Suprapubic skin (tissue), 4 donors: ENCODE measurements around the gene ANKS4B. TPM values are rescaled to one million over a fixed set of nuclear protein-coding genes. Genes with fewer than 3 reads are reported as not detected.
"Not testable (repeated sequence)": the region's sequence is repeated elsewhere in the genome, so short reads cannot be mapped to it uniquely, and the experiment has no call there.

Experiments
- DNase-seq, 2 donors: peaks; one replicate each; pipeline ENCODE4 v3.0.0-alpha.2; 2019; ENCODE audit warnings: low spot score in 2 of 2
- H3K27ac ChIP-seq: fragments of 200-600 bp; sonication (generic); one replicate; pipeline ENCODE4 v1.5.1; 2019
- H3K27me3 ChIP-seq: fragments of 200-600 bp; sonication (generic); one replicate; pipeline ENCODE4 v1.5.1; 2019
- H3K36me3 ChIP-seq: fragments of 200-600 bp; sonication (generic); one replicate; pipeline ENCODE4 v1.5.1; 2019
- H3K4me1 ChIP-seq: fragments of 200-600 bp; sonication (generic); one replicate; pipeline ENCODE4 v1.5.1; 2019
- H3K4me3 ChIP-seq: fragments of 200-600 bp; sonication (generic); one replicate; pipeline ENCODE4 v1.5.1; 2019; ENCODE audit warnings: mild to moderate bottlenecking
- H3K9me3 ChIP-seq: fragments of 200-600 bp; sonication (generic); one replicate; pipeline ENCODE4 v1.5.1; 2019
- EP300 ChIP-seq: sonication (generic); formaldehyde crosslinking; IDR thresholded peaks from one replicate; pipeline ENCODE4 v1.6.1; 2017; ENCODE audit warnings: antibody characterized with exemption
- POLR2A ChIP-seq, 2 donors: fragments of 450-650 bp; IDR thresholded peaks; one replicate each; pipeline ENCODE4 v1.6.1; 2017; ENCODE audit warnings: antibody characterized with exemption in 2 of 2, mild to moderate bottlenecking in 2 of 2, moderate library complexity in 2 of 2
- POLR2AphosphoS5 ChIP-seq, 3 donors: sonication (generic); formaldehyde crosslinking; IDR thresholded peaks; one replicate each; pipeline ENCODE4 v1.6.1; 2017; ENCODE audit warnings: antibody characterized with exemption in 3 of 3
- WGBS: methylation state at CpG from one replicate; pipeline ENCODE4 v1.1.5; 2018; 5-methylcytosine and 5-hydroxymethylcytosine counted together
- total RNA-seq, 4 donors: library from RNA; depleted of rRNA; stranded (reverse); fragments of >200 nt; gene quantifications; one replicate each; pipeline ENCODE4 v1.1.0, GENCODE V29; 2016
- TF ChIP-seq, protein P1 (sequence below), 2 donors: fragments of 200-600 bp in 1 of 2; fragments of 450-650 bp in 1 of 2; sonication (generic) in 1 of 2; IDR thresholded peaks; one replicate each; pipeline ENCODE4 v1.5.1; 2016 to 2019; ENCODE audit warnings: antibody characterized with exemption in 2 of 2, mild to moderate bottlenecking in 1 of 2, moderate library complexity in 1 of 2

Gene ANKS4B
- total RNA-seq, 4 donors from 2014 or later = not detected

DNA sequence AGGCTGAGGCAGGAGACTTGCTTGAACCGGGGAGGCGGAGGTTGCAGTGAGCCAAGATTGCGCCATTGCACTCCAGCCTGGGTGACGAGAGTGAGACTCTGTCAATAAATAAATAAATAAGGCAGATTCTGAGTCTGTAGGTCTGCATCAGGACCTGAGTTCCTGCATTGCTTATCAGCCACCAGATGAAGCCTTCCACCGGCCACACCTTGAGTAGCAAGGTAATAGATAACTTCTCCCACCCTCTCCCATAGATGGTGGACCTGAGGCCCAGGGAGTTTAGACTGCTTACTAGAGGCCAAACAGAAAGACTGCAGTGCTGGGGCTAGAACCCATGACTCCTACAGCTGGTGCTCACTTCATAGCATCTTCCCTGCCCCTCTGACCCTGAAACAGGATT lies 44.2 kb upstream of the ANKS4B start:
- no peaks in the 10 kb centered on the region for H3K27me3 ChIP-seq
- no peak overlapping the region for H3K27ac ChIP-seq
- no peak for DNase-seq
- no peaks in the 10 kb centered on the region for H3K36me3 ChIP-seq
- H3K4me1 ChIP-seq = peaks cover 7% of the 10 kb centered on the region
- WGBS = 83% methylated on average over 5 of the region's 5 CpGs
- no peak overlapping the region for H3K4me3 ChIP-seq
- no peak for TF ChIP-seq POLR2A (IDR thresholded peaks at IDR 0.05)
- no peak for TF ChIP-seq POLR2AphosphoS5 (IDR thresholded peaks at IDR 0.05)
- TF ChIP-seq, protein P1, sequence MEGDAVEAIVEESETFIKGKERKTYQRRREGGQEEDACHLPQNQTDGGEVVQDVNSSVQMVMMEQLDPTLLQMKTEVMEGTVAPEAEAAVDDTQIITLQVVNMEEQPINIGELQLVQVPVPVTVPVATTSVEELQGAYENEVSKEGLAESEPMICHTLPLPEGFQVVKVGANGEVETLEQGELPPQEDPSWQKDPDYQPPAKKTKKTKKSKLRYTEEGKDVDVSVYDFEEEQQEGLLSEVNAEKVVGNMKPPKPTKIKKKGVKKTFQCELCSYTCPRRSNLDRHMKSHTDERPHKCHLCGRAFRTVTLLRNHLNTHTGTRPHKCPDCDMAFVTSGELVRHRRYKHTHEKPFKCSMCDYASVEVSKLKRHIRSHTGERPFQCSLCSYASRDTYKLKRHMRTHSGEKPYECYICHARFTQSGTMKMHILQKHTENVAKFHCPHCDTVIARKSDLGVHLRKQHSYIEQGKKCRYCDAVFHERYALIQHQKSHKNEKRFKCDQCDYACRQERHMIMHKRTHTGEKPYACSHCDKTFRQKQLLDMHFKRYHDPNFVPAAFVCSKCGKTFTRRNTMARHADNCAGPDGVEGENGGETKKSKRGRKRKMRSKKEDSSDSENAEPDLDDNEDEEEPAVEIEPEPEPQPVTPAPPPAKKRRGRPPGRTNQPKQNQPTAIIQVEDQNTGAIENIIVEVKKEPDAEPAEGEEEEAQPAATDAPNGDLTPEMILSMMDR (IDR thresholded peaks at IDR 0.05) = no peak
- no peak for TF ChIP-seq EP300
- no peaks in the 10 kb centered on the region for H3K9me3 ChIP-seq

DNA sequence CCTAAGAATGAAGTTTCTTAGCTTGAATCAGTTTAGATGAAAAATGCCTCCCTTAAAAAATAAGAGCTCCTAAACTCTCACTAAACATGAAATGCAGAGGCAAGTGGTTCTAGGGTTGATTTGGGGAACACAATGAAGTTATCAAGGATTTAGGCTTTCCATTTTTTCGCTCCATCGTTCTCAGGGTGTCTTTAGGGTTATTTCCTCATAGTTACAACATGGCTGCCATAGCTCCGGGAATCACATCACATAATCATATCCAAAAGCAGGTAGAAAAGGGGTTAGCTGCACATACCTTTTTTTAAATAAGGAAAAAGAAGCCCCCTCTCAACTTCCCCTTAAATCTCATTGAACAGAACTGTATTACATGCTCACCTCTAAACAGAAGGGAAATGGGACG lies 43.5 kb upstream of the ANKS4B start:
- DNase-seq = no peak
- TF ChIP-seq POLR2AphosphoS5 (IDR thresholded peaks at IDR 0.05) = no peak
- no peaks in the 10 kb centered on the region for H3K9me3 ChIP-seq
- H3K27me3 ChIP-seq = no peaks in the 10 kb centered on the region
- WGBS = 94% methylated on average over 4 of the region's 4 CpGs
- peaks cover 7% of the 10 kb centered on the region for H3K4me1 ChIP-seq
- H3K36me3 ChIP-seq = no peaks in the 10 kb centered on the region
- no peak overlapping the region for H3K27ac ChIP-seq
- H3K4me3 ChIP-seq = no peak overlapping the region

- no peaks in the 10 kb centered on the region for H3K36me3 ChIP-seq
- no peak overlapping the region for H3K4me3 ChIP-seq
- H3K9me3 ChIP-seq = no peaks in the 10 kb centered on the region
- H3K27me3 ChIP-seq = no peaks in the 10 kb centered on the region
- no peak overlapping the region for H3K27ac ChIP-seq
- TF ChIP-seq, protein P1 (IDR thresholded peaks at IDR 0.05) = no peak
- no peak for TF ChIP-seq POLR2A (IDR thresholded peaks at IDR 0.05)
- TF ChIP-seq POLR2AphosphoS5 (IDR thresholded peaks at IDR 0.05) = no peak
- no peak for TF ChIP-seq EP300
- DNase-seq = no peak
- H3K4me1 ChIP-seq = peaks cover 7% of the 10 kb centered on the region
These were observed 42.9 kb upstream of the ANKS4B start for GRCh38 chr16:21190599-21190998.

DNA sequence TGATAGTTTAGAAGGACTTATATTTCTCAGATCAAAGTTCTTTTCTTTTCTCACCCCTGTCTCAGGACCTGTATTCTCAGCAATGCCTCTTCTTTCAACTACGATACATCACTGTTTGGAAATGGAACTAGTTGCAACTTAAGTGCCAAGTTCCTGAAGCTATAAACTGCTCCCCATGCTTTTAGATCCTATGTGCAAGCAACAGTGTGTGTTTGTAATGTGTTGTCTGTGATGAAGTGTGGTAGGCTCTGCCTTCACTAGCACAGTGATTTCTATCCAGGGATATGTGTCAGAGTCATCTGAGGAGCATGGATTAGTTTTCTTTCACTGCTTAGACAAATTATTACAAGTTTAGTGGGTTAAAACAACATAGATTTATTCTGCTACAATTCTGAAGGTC lies 40.5 kb upstream of the ANKS4B start:
- Histone ChIP-seq H3K9me3 (no peaks in the 10 kb centered on the region), H3K27ac (no peak overlapping the region), H3K4me3 (no peak overlapping the region), H3K27me3 (no peaks in the 10 kb centered on the region), H3K36me3 (no peaks in the 10 kb centered on the region), H3K4me1 (peaks cover 7% of the 10 kb centered on the region)
- TF ChIP-seq POLR2AphosphoS5 (IDR thresholded peaks at IDR 0.05) (no peak), POLR2A (IDR thresholded peaks at IDR 0.05) (no peak), EP300 (no peak)
- TF ChIP-seq, protein P1 (IDR thresholded peaks at IDR 0.05) = no peak
- WGBS = 81% methylated on average over 1 of the region's 1 CpG
- no peak for DNase-seq

- 49% methylated on average over 5 of the region's 6 CpGs for WGBS
- DNase-seq = no peak
- H3K27me3 ChIP-seq = peaks cover 6% of the 10 kb centered on the region
- no peaks in the 10 kb centered on the region for H3K9me3 ChIP-seq
- no peak overlapping the region for H3K27ac ChIP-seq
- no peak for TF ChIP-seq POLR2A (IDR thresholded peaks at IDR 0.05)
- no peaks in the 10 kb centered on the region for H3K4me1 ChIP-seq
- no peak overlapping the region for H3K4me3 ChIP-seq
- no peaks in the 10 kb centered on the region for H3K36me3 ChIP-seq
These were observed 38.7 kb upstream of the ANKS4B start for GRCh38 chr16:21194771-21195301.

GRCh38 chr16:21195330-21195729 lies 38.2 kb upstream of the ANKS4B start:
- not testable (repeated sequence) for H3K27ac ChIP-seq, DNase-seq, H3K9me3 ChIP-seq, H3K27me3 ChIP-seq, H3K4me3 ChIP-seq, H3K36me3 ChIP-seq, H3K4me1 ChIP-seq
- 92% methylated on average over 8 of the region's 8 CpGs for WGBS

DNA sequence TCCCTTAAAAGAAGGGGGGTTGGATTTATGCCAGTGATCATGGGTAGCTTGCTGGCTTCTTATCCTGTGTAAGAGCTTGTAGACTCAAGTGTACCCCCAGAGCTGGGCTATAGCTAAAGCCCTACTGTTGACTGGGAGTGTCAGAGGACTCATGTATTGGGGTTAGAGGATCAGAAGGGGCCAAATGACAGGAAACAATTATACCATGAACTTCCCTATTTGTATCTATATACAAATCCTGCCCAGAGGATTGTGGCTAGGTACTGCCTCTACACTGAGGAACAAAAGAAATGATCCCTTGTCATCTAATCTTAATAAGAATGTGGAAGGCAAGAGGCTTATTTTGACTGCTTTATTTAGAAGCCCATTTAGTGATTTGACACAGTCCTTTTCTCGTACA lies 36.4 kb upstream of the ANKS4B start:
- Histone ChIP-seq H3K4me1 (no peaks in the 10 kb centered on the region), H3K36me3 (no peaks in the 10 kb centered on the region), H3K4me3 (no peak overlapping the region), H3K9me3 (no peaks in the 10 kb centered on the region), H3K27ac (no peak overlapping the region), H3K27me3 (peaks cover 9% of the 10 kb centered on the region)
- TF ChIP-seq EP300 = no peak
- no peak for TF ChIP-seq POLR2A (IDR thresholded peaks at IDR 0.05)
- no peak for TF ChIP-seq POLR2AphosphoS5 (IDR thresholded peaks at IDR 0.05)
- TF ChIP-seq, protein P1 (IDR thresholded peaks at IDR 0.05) = no peak
- DNase-seq = no peak
- 100% methylated on average over 1 of the region's 1 CpG for WGBS
